HCT116 (cell line): ENCODE results near the gene GTF3C5.

ENCODE experiments used
- ATF3 ChIP-seq: IDR thresholded peaks from 2 replicates; pipeline ENCODE4 v1.6.1; 2012
- CBX3 ChIP-seq: IDR thresholded peaks from 2 replicates; pipeline ENCODE4 v1.6.1; 2012; ENCODE audit warnings: low read depth
- CEBPB ChIP-seq: IDR thresholded peaks from 2 replicates; pipeline ENCODE4 v1.6.1; 2012; ENCODE audit warnings: low read depth
- CTCF ChIP-seq, 3 experiments: fragments of 200-600 bp in 1 of 3; sonication (generic) in 1 of 3; IDR thresholded peaks in 2 of 3; conservative IDR thresholded peaks in 1 of 3; 2 replicates each; pipeline ENCODE4 v1.5.1; 2012 to 2017; ENCODE audit warnings: low read depth in 2 of 3, low read length in 2 of 3, antibody characterized with exemption in 1 of 3, borderline replicate concordance in 1 of 3, control low read depth in 1 of 3, mild to moderate bottlenecking in 1 of 3, mixed read lengths in 1 of 3, mixed run types in 1 of 3, moderate library complexity in 1 of 3; ENCODE audit not compliant: insufficient read depth in 1 of 3
- EZH2 ChIP-seq: fragments of 200-600 bp; sonication (generic); IDR thresholded peaks from 2 replicates; pipeline ENCODE4 v1.6.1; 2017; ENCODE audit warnings: antibody characterized with exemption, mixed run types
- JUND ChIP-seq: IDR thresholded peaks from 2 replicates; pipeline ENCODE4 v1.6.1; 2012
- MAX ChIP-seq: IDR thresholded peaks from 2 replicates; pipeline ENCODE4 v1.6.1; 2012
- POLR2A ChIP-seq: IDR thresholded peaks from 2 replicates; pipeline ENCODE4 v1.7.0; 2011; ENCODE audit warnings: borderline replicate concordance; ENCODE audit not compliant: insufficient read depth, insufficient read length; ENCODE audit errors: extremely low read depth
- POLR2AphosphoS5 ChIP-seq: IDR thresholded peaks from 2 replicates; pipeline ENCODE4 v1.6.1; 2011; ENCODE audit warnings: mild to moderate bottlenecking, low read depth, low read length, moderate library complexity
- RAD21 ChIP-seq: IDR thresholded peaks from 2 replicates; pipeline ENCODE4 v1.6.1; 2012; ENCODE audit warnings: low read depth, mild to moderate bottlenecking
- REST ChIP-seq: IDR thresholded peaks from 2 replicates; pipeline ENCODE4 v1.6.1; 2012; ENCODE audit warnings: low read depth
- YY1 ChIP-seq: IDR thresholded peaks from 2 replicates; pipeline ENCODE4 v1.6.1; 2011; ENCODE audit warnings: low read length, low read depth, moderate library complexity, mild to moderate bottlenecking; ENCODE audit not compliant: insufficient replicate concordance; ENCODE audit errors: extremely low read depth

- TF ChIP-seq MAX (no peak), POLR2A (no peak), CTCF (IDR thresholded peaks at IDR 0.05 in 2 of 3, conservative IDR thresholded peaks at IDR 0.05 in 1 of 3; ENCODE audit: borderline replicate concordance in 1 of 3, insufficient read depth in 1 of 3, low read depth in 2 of 3, low read length in 2 of 3) (no peak), RAD21 (no peak), JUND (no peak), YY1 (no peak), CEBPB (no peak), EZH2 (no peak), POLR2AphosphoS5 (no peak), CBX3 (no peak), REST (no peak), ATF3 (no peak)
These were observed 20.0 kb downstream of the GTF3C5 start for GRCh38 chr9:133050781-133051180.
